GM19025 (cell line): ENCODE data around the gene HAO2.
"Not testable (repeated sequence)": the region's sequence is repeated elsewhere in the genome, so short reads cannot be mapped to it uniquely, and the experiment has no call there.

ENCODE experiments used
- ATAC-seq: cut with Tn5 transposase; IDR thresholded peaks from one replicate; pipeline ENCODE4 v1.9.1; 2021; ENCODE audit warnings: mild to moderate bottlenecking, low read depth, moderate library complexity; ENCODE audit not compliant: unreplicated experiment

The HAO2 gene

DNA sequence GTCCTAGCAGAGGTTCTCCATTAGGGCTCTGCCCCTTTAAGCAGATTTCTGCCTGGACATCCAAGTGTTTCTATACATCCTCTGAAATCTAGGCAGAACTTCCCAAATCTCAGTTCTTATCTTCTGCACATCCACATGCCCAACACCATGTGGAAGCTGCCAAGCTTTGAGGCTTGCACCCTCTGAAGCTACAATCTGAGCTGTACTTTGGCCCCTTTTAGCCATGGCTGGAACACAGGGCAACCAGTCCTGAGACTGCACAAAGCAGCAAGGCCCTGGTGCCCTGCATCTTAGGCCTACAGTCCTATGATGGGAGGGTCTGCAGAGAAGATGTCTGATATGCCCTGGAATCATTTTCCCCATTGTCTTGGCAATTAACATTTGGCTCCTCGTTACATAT, 8.0 kb downstream of the HAO2 start:
- no peak for ATAC-seq

DNA sequence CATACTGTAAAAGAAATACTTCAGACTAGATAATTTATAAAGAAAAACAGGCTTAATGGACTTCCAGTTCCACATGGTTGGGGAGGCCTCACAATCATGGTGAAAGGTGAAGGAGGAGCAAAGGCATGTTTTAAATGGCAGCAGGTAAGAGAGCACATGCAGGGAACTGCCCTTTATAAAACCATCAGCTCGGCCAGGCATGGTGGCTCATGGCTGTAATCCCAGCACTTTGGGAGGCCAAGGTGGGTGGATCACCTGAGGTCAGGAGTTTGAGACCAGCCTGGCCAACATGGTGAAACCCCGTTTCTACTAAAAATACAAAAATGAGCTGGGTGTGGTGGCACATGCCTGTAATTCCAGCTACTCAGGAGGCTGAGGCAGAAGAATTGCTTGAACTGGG, 9.0 kb downstream of the HAO2 start:
- ATAC-seq: not testable (repeated sequence)

DNA sequence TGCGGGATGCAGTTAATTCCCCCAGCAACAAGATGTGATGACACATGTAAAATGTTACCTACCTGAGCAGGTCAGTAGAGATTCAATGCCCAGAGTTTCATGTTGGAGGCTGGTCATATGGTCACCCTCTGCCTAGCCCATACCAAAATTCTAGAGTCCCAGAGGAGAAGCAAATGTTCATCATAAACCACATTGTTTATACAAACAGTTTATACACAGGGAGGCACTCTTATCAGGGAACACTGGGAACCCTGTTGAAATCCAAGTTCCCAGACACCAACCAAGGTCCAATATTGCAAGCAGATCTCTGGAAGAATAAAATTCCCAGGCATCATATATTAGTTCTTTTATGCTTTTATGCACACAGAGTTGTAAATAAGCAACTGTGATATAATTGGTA, 10.5 kb downstream of the HAO2 start:
- no peak for ATAC-seq

DNA sequence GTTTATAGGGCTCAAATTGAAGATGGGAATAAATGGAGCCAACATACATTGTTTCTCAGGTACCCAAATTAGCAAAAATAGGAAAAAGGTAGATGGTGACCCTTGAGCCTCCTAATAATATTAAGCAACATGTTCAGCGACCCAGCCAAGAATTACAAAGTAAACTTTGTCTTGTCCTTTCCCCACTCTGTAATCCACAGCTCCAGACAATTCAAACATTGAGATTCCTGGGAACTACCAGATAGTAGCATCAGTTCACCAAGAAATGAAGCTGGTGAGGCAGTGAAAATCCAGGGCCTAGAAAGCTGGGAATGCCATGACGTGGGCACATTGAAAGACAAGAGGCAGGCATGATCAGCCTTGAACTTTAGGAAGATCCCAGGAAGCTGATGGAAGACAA, 11.7 kb downstream of the HAO2 start:
- no peak for ATAC-seq

DNA sequence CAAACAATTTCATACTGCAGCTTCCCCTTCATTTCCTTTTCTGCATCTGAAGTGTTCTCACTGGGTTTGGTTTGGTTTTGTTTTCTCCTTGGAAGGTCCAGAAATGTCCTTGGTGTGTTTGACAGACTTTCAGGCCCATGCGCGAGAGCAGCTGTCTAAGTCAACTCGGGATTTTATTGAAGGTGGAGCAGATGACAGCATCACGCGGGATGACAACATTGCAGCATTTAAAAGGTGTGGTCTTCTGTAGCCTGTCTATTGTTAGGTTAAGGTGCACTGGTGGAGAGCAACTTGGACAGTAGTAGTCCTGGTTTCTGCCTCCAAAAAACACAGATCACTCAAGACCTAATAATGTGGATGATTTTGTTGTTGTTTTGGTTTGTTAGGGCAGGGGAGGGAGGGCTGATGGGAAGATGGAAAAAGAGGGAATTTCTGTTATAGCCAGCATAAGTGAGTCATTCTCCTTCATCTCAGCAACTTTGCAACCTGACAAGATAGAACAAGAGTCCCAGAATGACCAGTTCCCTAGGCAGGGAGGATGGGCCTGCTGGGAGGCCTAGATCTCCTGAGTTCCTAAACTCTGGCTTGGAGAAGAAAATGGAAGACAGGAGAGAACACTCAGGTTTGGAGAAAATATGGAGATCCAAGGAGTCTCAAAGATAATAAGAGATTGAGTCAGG, 12.5 kb downstream of the HAO2 start:
- no peak for ATAC-seq

DNA sequence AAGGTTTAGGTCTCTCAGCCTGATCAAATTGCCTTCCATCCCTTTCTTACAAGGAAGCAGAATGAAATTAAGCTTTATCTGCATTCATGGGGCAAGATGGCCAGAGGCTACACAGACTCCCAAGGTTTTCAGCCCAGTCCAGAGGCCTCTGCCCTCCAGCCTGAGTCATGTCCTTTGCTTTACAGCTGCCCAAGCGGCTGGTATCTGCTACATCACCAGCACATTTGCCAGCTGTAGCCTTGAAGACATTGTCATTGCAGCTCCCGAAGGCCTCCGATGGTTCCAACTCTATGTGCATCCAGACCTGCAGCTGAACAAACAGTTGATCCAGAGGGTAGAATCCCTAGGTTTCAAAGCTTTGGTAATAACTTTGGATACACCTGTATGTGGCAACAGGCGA, 16.0 kb downstream of the HAO2 start:
- ATAC-seq: no peak

DNA sequence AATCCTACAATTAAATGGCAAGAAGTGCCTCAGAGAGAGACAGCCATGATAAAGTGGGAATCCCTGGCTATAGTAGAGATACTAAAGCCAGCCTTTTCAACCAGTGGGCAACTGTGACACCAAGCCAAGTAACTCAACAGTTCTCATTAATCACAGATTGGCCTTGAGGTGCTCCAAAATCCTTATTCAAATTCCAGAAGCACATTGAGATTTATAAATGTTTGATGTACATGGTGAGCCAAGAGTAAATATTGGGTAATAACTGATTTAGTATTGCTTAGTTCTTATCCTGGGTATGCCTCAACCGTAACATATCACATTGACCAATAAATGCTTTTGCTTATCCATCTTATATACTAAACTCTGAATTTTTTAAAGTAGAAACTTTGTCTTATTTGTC, 17.1 kb downstream of the HAO2 start:
- ATAC-seq: no peak

DNA sequence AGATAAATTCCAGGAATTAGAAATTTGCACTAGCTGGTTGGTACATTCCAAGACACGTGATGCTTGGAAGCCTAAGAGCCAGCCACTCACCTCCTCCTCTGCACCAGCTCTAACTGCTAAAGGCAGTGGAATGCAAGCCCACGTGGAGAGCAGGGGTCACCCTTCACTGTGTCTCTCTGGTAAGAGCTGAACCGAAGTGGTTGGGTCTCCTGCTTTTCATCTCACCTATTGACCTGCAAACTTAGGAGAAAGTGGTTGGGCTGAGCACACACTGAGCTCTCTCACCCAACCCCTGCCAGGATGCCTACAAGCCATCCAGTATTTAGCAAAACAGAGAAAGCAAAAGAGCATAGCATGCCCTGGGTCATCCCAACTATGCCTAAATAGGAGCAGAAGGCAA, 19.3 kb downstream of the HAO2 start:
- ATAC-seq: no peak

DNA sequence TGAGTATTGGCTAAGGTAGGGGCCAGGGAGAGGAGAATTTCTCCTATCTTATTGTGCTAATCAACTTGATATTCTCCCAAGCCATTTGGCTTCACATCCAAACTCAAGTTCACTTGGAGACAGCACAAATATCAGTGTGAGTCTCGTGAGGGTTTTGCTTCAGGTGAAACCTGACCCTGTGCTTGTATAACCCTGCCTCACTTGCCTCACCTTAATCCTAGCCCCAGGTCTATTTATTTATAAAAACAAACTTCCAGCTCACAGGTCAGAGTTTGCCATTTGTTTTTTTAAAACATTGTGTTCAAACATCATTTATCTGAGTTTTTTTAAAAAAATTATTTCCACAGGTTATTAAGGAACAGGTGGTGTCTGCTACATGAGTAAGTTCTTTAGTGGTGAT, 19.9 kb downstream of the HAO2 start:
- ATAC-seq: no peak

DNA sequence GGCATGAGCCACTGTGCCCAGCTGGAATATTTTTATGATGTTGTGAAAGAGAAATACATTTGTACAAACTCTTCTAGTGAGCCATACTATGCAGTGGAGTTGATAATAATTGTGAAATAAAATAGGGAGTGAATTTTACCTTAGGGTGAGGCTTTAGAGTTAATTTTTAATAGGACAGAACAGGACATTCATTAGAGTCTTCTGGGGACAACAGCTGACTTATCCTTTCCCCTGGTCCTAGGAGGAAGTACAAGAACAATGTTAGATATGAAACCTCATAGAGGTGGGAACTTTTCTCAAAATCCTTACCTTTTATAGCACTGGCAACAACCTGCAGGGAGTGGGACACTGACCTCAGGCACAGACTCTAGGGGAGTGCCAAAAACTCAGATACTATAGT, 21.9 kb downstream of the HAO2 start:
- ATAC-seq: no peak

DNA sequence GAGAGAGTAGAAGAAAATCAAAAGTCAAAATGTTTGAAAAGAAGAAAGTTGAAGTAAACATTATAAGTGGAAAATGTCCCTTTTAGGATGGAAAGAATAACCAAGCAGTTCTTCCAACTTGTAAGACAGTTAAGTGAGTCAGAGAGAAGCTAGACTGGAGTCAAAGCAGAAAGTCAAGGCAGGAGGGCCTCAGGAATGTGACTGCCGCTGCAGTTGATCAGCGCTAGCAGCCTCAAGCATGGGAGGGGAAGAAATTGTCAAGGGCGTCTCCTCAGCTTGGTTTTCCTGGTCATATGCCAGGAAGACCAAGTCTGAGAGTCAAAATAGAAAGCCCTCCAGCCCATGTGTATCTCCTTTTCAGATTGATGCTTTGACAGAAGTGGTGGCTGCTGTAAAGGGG, 23.2 kb downstream of the HAO2 start:
- ATAC-seq: no peak

DNA sequence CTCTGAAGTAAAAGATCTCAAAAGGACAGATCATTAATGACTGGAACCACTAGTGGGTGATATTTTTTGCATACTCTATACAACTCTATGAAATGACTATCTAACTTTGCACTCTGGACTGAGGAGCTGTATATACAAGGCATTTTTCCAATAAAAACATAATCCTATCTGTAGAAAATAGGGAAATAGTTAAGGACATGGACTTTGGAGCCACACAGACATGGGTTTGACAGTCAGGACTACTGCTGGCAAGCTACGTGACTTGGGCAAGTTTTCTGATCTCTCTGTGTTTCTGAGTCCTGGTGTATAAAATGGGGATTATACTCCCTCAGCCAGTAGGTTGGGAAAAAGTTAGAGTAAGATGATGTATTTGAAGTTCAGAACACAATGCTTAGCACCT, 25.5 kb downstream of the HAO2 start:
- ATAC-seq: no peak

DNA sequence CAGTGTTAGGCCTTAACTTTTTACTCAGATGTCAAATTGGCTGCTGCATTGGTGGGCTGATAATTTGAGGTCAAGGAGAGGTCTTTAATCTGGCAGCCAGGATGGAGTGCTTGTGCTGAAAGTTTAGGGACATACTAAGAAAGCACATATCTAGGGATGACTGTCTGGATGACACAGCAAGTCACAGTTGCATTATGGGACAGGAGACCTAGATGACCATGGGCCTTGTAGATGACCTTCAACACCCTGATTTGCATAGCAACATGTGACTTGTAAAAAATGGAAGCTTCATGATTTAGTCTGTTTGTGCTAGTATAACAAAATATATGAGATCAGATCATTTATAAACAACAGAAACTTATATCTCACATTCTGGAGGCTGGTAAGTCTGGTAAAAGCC, 28.4 kb downstream of the HAO2 start:
- ATAC-seq: no peak

DNA sequence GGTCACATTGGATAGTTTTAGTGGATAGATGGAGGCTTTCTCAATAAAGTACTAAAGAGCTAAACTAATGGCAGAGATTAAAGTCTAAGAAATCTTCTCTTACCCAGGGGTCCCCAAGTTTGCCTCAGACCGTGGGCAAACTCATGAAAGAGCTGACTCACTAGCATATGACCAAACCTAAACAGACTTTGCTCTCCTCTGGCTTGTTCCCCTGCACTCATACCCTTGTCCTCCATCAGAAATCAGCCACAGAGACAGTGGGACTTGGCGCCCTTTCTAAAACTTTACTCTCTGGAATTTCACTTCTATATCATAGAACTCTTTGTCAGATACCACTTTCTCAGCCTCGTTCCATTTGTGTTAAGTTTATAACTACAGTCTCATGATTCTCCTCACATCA, 29.4 kb downstream of the HAO2 start:
- ATAC-seq: no peak

DNA sequence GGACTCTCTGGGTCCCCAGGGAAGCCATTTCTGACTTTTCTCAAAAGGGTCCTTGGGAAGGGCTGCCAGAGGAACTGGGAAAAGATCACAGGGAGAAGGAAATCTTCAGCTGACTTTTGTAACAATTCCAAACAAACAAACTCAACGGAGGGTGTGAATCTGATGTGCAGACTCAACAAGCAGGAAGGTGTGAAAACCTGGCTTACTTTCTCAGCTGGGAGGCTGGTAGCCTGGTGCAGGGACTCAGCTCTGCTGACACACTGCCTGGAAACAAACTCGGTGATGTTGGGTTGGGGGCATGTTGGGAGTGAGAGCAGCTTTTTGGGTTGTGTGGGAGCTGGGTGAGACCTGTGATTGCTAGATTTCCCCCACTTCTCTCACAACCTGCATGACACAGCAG, 36.2 kb downstream of the HAO2 start:
- no peak for ATAC-seq

DNA sequence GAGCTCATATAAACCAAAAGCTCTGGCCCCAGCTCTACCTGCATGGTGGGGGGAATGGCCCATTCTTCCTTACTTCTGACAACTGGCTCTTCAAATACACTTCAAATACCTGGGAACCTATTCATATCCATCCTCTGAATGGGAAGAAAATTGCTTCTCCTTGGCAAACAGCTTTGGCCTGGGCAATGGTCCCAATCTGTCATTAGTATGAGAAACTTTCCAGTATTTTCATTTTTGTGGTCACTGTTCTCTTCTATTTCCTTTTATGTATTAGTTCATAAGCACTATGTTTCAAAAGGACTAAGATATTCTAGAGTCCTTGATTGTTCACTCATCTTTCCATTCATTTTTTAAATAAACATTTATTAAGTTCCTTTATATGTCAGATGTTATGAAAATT, 41.1 kb downstream of the HAO2 start:
- no peak for ATAC-seq

DNA sequence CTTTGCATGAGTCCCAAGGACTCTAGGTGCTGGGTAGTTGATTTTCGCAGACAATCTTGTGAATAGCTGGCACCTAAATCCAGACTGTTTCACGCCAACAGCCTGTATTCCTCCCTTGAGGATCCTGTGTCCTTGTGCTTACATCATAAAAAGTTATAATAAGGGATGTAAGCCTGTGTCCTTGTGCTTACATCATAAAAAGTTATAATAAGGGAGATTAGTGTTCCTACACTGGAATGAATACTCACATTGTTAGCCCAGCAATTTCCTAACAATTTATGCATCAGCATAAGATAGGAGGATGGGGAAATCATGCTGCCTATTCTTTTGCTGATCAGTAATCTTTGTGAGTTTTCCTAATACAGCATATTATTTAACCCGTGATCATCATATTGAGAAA, 42.4 kb downstream of the HAO2 start:
- ATAC-seq: no peak

DNA sequence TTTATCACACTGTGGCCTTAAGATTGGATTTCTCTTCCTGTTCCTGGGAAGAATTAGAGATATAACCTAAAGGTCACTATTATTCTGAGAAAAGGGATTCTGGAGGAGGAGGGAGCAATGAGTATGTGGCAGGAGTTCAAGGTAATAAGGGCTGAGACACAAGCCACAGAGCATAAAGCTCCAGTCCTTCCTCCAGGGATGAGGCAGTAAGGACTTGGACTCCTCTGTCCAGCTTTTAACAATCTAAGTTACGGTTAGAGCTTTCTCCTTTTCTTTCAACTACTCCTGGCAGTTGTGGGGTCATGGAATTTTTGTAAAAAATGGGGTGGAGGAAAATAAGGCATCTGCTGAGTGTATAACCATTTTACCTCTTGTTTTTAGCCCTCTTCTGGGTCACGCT, 46.4 kb downstream of the HAO2 start, which contains the start of gene HSD3B2:
HSD3B2 (plus strand) TSS at position 201 of the 400 bp plus-strand sequence. CDS start 270 bp downstream, outside the sequence.
- no peak for ATAC-seq

DNA sequence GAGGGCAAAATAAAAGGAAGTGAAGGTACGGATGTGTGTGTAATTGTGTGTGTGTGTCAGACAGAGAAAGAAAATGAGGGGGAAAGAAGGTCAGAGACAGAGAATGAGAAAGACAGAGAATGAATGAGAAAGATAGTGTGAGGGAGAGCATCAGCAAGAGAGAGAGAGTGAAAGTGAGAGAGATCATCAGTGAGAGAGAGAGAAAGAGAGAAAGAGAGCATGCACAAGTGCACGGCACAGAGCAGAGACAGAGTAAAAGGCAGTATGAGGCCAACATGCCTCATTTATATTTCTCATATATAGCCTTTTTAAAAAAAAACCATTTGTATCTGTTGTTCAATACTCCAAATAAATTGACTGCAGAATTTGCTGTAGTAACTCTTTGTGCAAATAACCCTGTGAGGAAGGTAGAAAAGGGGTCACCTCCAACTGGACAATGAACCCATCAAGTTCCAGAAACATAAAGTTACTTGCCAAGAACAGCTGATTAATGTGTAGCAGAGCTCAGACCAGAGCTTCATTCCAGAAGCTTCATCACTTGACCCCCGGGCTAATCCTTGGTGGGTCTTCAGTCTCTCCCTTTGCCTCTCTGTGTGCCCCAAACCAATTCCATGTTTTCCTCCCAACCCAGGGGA, 47.5 kb downstream of the HAO2 start:
- ATAC-seq: no peak

DNA sequence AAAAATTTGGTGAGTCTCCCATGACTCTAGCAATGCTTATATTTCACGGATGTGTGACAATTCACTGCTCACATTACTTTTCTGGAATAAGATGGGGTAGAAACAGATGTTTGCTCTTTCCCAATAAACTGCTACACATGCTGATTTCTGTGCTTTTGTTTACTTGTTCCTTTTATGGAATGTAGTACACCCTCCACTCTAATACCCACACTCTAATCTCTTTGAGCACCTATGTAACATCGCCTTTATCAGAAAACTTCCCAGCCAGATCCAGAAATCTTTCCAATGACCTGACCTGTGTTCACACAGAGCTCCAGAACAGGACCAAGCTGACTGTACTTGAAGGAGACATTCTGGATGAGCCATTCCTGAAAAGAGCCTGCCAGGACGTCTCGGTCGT, 50.5 kb downstream of the HAO2 start:
- no peak for ATAC-seq

DNA sequence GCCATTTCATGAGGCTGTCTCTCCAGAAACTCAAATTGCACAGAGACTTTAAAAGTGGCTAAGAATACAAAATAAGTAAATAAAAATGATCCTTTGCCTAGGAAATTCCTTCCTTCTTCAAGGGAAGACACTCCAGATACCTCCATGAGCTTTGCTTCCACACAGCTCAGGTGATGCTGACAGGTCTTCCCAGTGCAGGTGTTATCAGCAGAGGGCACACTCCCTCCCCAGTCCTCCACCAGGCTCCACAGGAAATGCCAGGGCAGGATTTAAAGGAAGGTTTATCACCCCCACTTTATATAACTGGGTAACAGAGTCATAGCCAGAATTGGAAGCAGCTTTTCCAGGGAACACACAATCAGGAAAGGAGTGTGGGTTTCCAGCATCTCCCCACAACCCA, 52.1 kb downstream of the HAO2 start:
- ATAC-seq: no peak

DNA sequence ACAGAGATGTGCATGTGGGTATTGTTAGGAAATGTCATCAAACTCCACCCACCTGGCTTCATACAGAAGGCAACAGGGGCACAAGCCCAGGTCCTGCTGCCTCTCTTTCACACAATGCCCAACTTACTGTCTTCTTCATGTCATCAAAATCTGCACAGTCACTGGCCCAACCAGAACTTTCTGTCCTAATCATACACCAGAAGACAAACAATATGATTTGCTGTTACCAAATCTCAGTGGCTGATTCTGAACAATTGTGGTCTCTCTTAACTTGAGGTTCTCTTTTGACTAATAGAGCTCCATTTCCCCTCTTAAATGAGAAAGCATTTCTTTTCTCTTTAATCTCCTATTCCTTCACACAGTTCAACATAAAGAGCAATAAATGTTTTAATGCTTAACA, 54.0 kb downstream of the HAO2 start:
- ATAC-seq: no peak

DNA sequence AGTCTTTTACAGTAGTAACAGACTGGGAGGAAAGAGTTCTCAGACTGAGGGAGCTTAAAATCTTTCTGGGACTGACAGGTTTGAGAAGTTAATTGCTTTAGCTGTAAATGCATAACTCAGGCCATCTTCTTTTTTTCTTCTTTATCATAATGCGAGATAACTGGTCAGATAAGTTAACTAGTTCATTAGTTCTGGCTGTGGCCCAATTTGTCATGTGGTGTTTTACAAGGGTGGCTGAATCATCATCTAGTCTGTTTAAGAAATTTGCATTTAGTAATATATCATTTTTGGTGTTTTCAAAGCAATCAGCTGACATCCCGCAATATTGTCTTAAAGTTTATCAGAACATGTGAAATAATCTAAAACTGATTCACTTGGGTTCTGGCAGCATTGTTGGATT, 60.4 kb downstream of the HAO2 start:
- ATAC-seq: no peak
